Fibroblast of mammary gland (primary cell): Measurements from ENCODE around the gene SMIM14.
"Not testable (repeated sequence)": the region's sequence is repeated elsewhere in the genome, so short reads cannot be mapped to it uniquely, and the experiment has no call there.

Experiments used
- DNase-seq: peaks from one replicate; pipeline ENCODE4 v3.0.0-alpha.2; 2010; ENCODE audit warnings: low read depth
- H3K4me3 ChIP-seq: 2 replicates; pipeline ENCODE4 v1.5.1; 2011; ENCODE audit warnings: low read depth, mild to moderate bottlenecking, low read length, moderate library complexity; ENCODE audit not compliant: control insufficient read depth
- TF ChIP-seq, protein P1 (sequence below): conservative IDR thresholded peaks from 2 replicates; pipeline ENCODE4 v1.5.1; 2011; ENCODE audit warnings: low read depth, low read length, inconsistent platforms; ENCODE audit not compliant: control insufficient read depth, insufficient read depth

SMIM14 gene

GRCh38 chr4:39638354-39639239 is at the start of gene SMIM14:
Gene SMIM14, minus strand, starts transcription at chr4:39638865. Its CDS starts 33,720 bp downstream, at chr4:39605145.
- TF ChIP-seq, protein P1, sequence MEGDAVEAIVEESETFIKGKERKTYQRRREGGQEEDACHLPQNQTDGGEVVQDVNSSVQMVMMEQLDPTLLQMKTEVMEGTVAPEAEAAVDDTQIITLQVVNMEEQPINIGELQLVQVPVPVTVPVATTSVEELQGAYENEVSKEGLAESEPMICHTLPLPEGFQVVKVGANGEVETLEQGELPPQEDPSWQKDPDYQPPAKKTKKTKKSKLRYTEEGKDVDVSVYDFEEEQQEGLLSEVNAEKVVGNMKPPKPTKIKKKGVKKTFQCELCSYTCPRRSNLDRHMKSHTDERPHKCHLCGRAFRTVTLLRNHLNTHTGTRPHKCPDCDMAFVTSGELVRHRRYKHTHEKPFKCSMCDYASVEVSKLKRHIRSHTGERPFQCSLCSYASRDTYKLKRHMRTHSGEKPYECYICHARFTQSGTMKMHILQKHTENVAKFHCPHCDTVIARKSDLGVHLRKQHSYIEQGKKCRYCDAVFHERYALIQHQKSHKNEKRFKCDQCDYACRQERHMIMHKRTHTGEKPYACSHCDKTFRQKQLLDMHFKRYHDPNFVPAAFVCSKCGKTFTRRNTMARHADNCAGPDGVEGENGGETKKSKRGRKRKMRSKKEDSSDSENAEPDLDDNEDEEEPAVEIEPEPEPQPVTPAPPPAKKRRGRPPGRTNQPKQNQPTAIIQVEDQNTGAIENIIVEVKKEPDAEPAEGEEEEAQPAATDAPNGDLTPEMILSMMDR: no peak
- peak within 1 kb of the TSS; percentile 78 for H3K4me3 ChIP-seq
- DNase-seq: peak; percentile 97

GRCh38 chr4:39687014-39687413 is 48.3 kb upstream of the SMIM14 start:
- TF ChIP-seq, protein P1: no peak
- DNase-seq: no peak
- H3K4me3 ChIP-seq: no peak overlapping the region

GRCh38 chr4:39685990-39686389 is 47.3 kb upstream of the SMIM14 start:
- DNase-seq: no peak
- TF ChIP-seq, protein P1: no peak
- no peak overlapping the region for H3K4me3 ChIP-seq

GRCh38 chr4:39682138-39682537 is 43.5 kb upstream of the SMIM14 start:
- TF ChIP-seq, protein P1: no peak
- DNase-seq: no peak

DNA sequence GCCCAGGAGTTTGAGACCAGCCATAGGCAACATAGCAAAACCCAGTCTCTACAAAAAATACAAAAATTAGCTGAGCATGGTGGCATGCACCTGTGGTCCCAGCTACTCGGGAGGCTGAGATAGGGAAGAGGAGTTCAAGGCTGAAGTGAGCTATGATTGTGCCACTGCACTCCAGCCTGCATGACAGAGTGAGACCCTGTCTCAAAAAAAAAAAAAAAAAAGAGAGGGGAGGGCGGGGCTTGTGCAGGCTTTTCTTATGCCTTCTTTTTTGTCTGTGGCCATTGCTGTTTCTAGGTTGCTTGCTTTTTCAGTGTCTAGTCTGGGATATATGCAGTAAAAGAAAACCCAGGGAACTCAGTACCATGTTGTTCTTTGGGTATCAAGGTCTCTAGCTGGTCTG is 42.3 kb upstream of the SMIM14 start:
- DNase-seq: not testable (repeated sequence)

More at GRCh38 chr4:39682138-39682537, 43.5 kb upstream of the SMIM14 start:
- H3K4me3 ChIP-seq: no peak overlapping the region

GRCh38 chr4:39675681-39676080 is 37.0 kb upstream of the SMIM14 start:
- not testable (repeated sequence) for DNase-seq, H3K4me3 ChIP-seq

More for the DNA sequence above, 42.3 kb upstream of the SMIM14 start:
- not testable (repeated sequence) for H3K4me3 ChIP-seq

- not testable (repeated sequence) for H3K4me3 ChIP-seq, DNase-seq
Observed at GRCh38 chr4:39670296-39670695, 31.6 kb upstream of the SMIM14 start.

DNA sequence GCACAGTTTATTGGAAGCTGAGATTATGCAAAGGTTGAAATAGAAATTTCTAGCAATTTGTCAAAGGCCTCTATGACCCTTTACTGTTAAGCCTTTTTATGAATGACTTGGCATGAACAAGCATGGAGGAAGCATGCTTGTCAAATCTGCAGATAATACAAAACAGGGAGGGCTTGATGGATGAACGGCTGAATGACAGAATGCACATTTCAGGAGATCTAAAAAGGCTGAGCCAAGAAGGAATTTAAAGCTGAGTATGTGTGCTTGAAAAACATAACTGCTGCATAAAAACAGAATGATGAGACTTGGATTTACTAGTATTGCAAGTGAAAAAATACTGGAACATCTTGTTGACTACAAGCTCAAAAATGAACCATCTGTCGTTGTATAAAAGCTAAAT is 30.2 kb upstream of the SMIM14 start:
- TF ChIP-seq, protein P1: no peak
- no peak for DNase-seq
- H3K4me3 ChIP-seq: no peak overlapping the region
